HG02981 (cell line): ENCODE results near the gene PAX5.

ENCODE experiments used
- ATAC-seq: cut with Tn5 transposase; IDR thresholded peaks from one replicate; pipeline ENCODE4 v1.9.1; 2021; ENCODE audit warnings: mild to moderate bottlenecking, moderate library complexity; ENCODE audit not compliant: unreplicated experiment

The PAX5 gene

GRCh38 chr9:37037503-37038301 lies 3.6 kb upstream of the PAX5 start:
- no peak for ATAC-seq

DNA sequence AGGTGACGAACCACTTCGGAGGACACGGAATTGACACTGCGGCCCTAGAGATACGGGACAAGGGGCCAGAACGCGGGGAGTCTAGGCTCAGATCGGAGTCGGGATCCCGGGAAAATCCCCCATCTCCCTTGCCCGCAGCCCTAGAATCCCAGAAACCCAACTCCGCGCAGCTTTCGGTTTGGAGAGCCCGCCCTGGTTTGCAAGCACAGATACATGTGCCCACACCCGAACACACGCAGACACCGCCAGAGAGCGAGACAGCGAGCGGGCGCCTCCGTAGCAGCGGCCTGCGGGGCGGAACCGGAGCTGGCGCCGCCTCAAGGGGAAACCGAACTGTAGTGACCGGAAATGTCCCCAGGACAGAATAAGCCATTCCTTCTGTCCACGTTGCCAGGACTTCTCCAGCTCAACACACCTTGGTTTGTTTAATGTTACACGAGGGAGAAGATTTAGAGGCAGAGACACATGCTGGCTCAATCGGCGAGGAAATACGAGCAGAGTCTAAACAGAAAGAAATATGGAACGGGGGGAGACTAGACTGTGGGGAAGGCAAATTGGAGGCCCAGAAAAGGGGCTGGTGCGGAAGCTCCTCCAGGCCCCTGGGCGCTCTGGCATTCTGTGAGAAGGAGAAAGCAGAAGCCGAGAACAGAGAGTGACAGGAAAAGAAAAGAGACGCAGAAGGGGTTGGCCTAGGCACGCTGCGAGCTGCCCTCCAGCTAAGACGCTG lies 2.9 kb upstream of the PAX5 start:
- no peak for ATAC-seq

DNA sequence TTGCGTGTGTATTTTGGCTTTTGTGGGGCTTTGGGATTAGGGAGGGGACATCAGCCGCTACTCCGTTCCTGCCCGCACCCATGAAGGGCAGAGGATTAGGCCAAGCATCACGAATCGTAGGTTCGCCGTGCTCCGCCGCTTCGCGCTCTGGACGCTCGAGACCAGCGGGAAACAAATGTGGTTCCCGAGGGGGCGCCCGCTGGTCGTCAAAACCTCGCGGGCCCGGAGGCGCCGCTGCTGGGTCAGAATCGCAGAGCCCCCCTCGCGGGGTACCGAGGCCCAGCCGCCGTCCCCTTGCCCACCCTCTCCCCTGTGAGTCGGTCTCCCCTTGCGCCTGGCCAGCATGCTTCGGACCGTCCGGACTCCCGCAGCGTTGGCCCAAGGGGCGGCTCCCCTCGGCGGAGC lies 2.3 kb upstream of the PAX5 start:
- ATAC-seq, result no peak

- no peak for ATAC-seq
Measured at GRCh38 chr9:37035648-37036370, 1.7 kb upstream of the PAX5 start.

DNA sequence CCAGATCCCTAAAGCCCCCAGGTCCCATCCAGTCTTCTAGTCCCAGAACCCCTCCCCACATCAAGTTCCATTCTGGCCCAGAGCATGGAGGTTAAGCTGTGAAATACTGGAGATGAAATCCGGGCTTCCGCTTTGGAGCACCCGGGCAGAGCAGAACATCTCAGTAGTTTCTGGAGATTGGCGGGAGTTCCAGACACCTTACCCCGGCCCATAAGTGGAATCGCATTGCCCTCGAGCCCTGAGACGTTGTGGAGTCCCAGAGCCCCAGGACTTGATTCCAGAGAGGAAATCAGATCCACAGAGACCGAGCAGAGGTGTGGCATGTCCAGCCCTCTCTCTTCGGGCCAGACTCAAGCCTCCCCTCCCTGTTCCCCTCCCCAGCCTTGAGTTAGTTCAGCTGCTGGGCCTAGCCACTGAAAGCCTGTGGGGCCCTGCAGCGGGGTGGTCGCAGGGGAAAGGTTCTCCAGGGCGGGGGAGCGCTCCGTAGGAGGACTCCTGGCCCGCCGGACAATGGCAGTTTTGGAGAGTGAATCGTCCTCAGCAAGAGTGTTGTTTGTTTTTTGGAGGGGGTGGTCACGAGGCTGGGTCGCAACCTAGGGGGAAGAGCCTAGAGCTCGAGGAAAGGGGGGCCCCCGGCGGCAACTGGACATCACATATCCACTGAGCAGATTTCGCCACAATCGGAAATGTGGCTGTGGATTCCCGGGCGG lies 1.0 kb upstream of the PAX5 start:
- ATAC-seq, result no peak

GRCh38 chr9:37034305-37034937 lies 353 bp upstream of the PAX5 start:
- peak; percentile 21 for ATAC-seq

GRCh38 chr9:37033141-37033540 lies 927 bp downstream of the PAX5 start:
- ATAC-seq, result no peak

GRCh38 chr9:37032713-37033112 lies 1.4 kb downstream of the PAX5 start:
- no peak for ATAC-seq

DNA sequence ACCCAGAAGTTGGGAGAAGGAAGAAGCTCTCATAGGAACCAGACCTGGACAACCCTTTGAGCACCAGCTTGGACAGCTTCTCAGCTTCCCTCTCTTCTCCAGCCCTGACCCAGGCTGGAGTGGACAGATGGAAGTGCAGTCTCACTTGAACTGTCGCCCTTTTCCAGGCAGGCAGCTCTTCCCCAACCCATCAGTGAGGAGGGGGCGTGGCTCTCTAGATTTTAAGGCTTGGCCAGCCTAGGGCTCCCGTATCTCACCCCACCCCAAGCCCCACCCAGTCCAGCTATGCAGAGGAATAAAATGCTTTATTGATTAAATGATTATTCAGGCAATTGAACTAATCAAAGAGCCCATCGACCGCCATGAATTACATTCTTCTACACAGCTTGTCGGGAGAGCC lies 2.2 kb downstream of the PAX5 start:
- ATAC-seq, result no peak

DNA sequence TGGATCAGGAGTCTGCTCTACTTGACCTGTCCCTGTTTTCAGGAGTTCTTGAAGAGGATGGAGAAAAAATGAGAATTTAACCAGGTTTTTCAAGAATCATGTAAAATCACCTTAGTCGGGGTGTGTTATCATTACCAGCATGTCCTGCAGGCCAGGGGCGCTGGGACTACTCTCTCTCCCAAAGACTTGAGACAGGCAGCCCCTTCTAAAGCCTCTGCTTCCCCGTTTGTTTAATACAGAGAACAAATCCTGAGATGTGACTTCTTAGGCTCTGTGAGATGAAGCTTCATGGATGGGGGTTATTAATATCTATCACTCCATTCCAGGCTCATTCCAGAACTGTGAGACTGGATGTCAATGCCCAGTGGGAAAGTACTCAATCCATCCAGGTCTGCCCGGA lies 3.0 kb downstream of the PAX5 start:
- ATAC-seq, result no peak

GRCh38 chr9:37030611-37030939 lies 3.5 kb downstream of the PAX5 start:
- peak; percentile 20 for ATAC-seq

DNA sequence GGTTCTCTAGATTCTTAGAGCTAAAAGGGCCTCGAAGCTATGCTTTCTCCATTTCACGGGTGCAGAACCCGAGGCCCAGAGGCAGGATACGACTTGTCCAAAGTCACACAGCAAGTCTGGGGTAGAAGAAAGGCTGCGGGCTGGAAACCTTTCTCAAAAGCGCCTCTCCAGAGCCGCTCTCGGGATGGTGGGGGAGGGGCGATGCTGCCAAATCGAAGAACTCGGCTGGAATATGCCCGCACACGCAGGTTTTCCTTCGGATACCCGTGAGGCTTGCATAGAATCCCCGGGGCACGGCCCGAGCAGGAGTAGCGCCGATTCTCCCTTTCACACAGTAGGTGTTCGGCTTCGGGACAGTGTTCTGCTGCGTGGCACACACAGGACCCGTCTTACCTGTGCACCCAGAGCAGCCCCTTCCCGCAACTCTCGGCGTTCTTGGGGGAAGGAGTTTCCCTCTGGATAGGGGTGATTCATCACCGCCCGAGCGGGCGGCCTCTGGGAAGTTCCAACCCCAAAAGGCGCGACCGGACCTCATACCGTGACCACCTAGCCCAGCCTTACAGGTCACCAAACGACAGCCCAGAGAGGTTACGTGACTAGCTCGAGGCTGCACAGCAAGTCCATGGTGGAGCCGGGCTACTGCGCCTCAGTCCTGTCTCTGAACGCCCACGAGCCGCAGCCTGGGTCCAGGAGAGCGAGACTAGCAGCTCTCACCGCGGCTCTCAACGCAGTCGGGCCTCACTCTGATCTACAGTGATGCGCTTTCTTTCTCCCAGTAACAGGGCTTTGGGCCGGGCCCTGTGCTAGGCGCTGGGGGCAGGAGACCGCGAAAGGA lies 4.1 kb downstream of the PAX5 start:
- no peak for ATAC-seq

DNA sequence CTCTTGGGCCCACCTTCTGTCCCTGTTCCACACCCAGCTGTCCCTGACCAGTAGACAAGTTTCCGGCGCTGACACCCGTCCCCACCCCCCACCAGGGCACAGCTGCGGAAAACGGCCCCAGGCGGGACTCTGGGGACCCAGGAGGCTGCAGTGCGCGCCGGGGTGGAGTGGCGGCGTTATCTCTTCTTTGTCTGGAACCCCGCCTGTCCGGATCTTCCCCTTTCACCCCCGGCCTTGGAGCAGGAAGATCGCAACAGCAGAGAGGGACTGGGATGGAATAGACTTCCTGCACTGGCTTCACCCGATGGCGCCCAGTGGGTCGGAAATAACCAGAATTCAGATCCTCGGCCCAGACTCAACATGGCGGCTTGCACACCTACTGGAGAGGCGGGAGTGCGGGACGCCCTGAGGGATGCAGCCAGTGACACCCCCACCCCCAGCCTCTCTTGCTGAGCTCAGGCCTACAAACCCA lies 4.7 kb downstream of the PAX5 start:
- no peak for ATAC-seq

GRCh38 chr9:37028420-37029031 lies 5.5 kb downstream of the PAX5 start:
- no peak for ATAC-seq

DNA sequence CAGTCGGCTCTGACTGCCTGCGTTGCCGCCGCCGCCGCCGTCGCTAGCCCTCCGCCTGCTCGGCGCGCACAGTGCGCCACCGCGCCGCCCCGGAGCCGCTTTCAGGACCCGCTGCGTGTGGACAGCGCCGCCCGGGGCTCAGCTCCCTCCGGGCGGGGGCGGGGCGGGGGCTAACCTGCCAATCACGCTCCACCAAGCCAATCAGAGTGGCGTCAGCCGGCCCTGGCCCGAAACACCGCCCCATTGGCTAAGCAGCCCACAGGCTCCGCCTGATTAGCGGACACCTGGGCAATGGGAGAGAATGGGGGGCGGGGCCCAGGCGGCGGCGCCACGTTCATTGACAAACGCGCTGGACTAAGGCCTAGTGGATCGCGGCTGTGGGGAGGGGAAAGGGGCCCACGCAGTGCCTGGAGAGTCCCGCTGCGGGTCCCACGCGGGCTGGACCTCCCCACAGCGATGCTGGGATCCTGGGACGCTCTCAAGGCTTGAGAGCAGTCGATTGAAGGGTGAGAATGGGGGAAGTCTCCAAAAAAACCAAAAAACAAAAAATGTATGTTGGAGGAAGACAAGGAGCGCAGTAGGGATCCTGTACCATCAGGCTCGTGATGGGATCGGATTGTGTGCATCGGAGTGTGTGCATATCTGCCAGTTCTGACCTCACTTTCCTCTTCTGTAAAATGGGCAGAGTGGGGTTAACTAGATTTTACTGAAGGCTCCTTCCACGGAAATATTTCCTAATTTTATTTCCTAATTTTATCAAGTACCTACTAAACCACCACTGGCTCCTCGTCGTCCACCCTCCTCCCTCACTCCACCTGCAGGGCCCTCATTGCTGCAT lies 6.3 kb downstream of the PAX5 start:
- peak; percentile 77 for ATAC-seq

- no peak for ATAC-seq
Measured at GRCh38 chr9:37026931-37027581, 7.0 kb downstream of the PAX5 start.

DNA sequence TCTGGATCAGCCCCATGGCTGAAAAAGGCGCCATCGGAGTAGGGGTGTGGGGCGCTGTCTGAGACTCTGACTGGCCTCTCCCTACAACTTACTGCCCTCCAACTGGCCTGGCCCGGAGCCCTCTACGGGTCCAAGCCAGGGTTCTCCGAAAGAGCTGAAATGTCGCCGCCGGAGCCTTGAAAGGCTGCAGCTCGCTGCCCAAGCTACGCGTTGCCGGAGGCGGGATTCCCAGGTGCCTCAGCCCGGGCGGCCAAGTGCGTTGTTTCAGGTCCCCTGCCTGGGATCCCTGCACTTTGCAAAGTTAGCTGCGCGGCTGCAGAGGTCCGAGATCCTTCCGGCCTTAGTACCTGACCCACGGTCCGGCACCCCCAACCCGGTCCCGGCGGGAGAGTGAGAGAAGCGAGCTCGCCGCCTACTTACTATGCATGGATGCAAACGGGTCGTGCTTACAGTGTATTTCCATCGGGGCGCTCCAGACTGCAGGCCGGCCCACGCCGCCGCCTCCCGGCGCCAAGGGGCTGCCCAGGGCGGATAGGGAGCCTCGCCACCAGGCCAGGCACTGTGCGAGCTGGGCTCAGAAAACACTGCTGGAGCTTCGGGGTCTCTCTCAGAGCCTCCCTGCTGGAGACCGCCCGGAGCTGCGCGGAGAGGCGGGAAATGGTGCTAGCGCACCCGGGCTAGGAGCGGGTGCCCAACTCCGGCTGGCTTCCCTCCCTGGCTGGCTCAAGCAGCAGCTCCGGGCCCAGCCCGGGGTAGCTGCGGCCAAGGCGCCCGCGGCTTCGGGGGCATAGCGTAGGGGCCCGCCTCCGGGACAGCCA lies 7.7 kb downstream of the PAX5 start:
- ATAC-seq, result no peak
